HCT116 (cell line): ENCODE data around the gene GRIP2. TPM values are rescaled to one million over a fixed set of nuclear protein-coding genes. Genes with fewer than 3 reads are reported as not detected.

Source experiments
- ATAC-seq: fragments of 200-7000 bp; cut with Tn5 transposase; 2 replicates; pipeline ENCODE4 v1.9.1; 2020; ENCODE audit warnings: mild to moderate bottlenecking, moderate library complexity
- BruUV-seq: library from RNA; stranded (reverse); fragments of 400-500 nt; replicated peaks from 2 replicates; lab custom pipeline; 2021; lab: Mats Ljungman, UMichigan
- CTCF ChIA-PET: fragments of 300-600 bp; sonication (Branson Sonifier 250); formaldehyde crosslinking; loops from one replicate; lab custom pipeline; 2021; ENCODE audit warnings: antibody characterized with exemption; lab: Charles Lee
- POLR2A ChIA-PET: fragments of 300-600, 350-600 bp; sonication (Branson Sonifier 250); formaldehyde crosslinking; loops from one replicate; lab custom pipeline; 2021; ENCODE audit warnings: antibody characterized with exemption; lab: Charles Lee
- RAD21 ChIA-PET, 2 experiments: fragments of 300-600 bp; sonication (Branson Sonifier 250); formaldehyde crosslinking; loops; one replicate each; lab custom pipeline; 2023; ENCODE audit warnings: low total read pairs in 2 of 2; ENCODE audit not compliant: uncharacterized antibody in 2 of 2, unreplicated experiment in 2 of 2, low non-redundant PET in 1 of 2; lab: Charles Lee
- DNase-seq: peaks from one replicate; pipeline ENCODE4 v3.0.0-alpha.2; 2010; ENCODE audit warnings: low read depth, low spot score
- H2AFZ ChIP-seq: fragments of 200-600 bp; shearing (Covaris generic), sonication (generic); 2 replicates; pipeline ENCODE4 v1.6.1; 2017; ENCODE audit warnings: low read depth, mixed run types, mixed read lengths, antibody characterized with exemption, low read length; ENCODE audit not compliant: poor library complexity, severe bottlenecking
- H3K27ac ChIP-seq: 2 replicates; pipeline ENCODE4 v1.5.1; 2012; ENCODE audit warnings: low read depth, low read length
- H3K27me3 ChIP-seq: fragments of 200-600 bp; sonication (generic); 2 replicates; pipeline ENCODE4 v1.6.1; 2016; ENCODE audit warnings: mixed run types, low read length, mixed read lengths; ENCODE audit not compliant: insufficient read depth
- H3K36me3 ChIP-seq, 2 experiments: fragments of 200-500 bp in 1 of 2; fragments of 200-600 bp in 1 of 2; sonication (Bioruptor generic) in 1 of 2; sonication (generic) in 1 of 2; 2 replicates each; pipeline versions ENCODE4 v1.5.1 to v1.6.1; 2014 to 2016; ENCODE audit warnings: low read length in 2 of 2, inconsistent platforms in 1 of 2, mixed read lengths in 1 of 2, mixed run types in 1 of 2; ENCODE audit not compliant: insufficient read depth in 2 of 2, control insufficient read depth in 1 of 2
- H3K4me1 ChIP-seq, 2 experiments: fragments of 200-600 bp in 1 of 2; sonication (generic) in 1 of 2; 2 replicates each; pipeline versions ENCODE4 v1.5.1 to v1.6.1; 2012 to 2017; ENCODE audit warnings: low read length in 2 of 2, inconsistent platforms in 1 of 2, mild to moderate bottlenecking in 1 of 2, mixed read lengths in 1 of 2, mixed run types in 1 of 2, moderate library complexity in 1 of 2; ENCODE audit not compliant: insufficient read depth in 2 of 2, control insufficient read depth in 1 of 2
- H3K4me2 ChIP-seq: fragments of 200-600 bp; sonication (generic); 2 replicates; pipeline ENCODE4 v1.6.1; 2017; ENCODE audit warnings: mixed run types, low read length, mixed read lengths
- H3K4me3 ChIP-seq, 2 experiments: fragments of 200-600 bp in 1 of 2; sonication (generic) in 1 of 2; replicated peaks in 1 of 2; 2 replicates each; pipeline ENCODE4 v1.5.1; 2011 to 2016; ENCODE audit warnings: low read length in 2 of 2, control low read depth in 1 of 2, low read depth in 1 of 2, mild to moderate bottlenecking in 1 of 2, mixed read lengths in 1 of 2, mixed run types in 1 of 2
- H3K79me2 ChIP-seq: fragments of 200-600 bp; sonication (generic); 2 replicates; pipeline ENCODE4 v1.6.1; 2017; ENCODE audit warnings: mild to moderate bottlenecking, mixed run types, low read length, moderate library complexity, mixed read lengths; ENCODE audit not compliant: insufficient read depth
- H3K9ac ChIP-seq: fragments of 200-600 bp; sonication (generic); 2 replicates; pipeline ENCODE4 v1.6.1; 2016; ENCODE audit warnings: low read length, mixed read lengths
- H3K9me2 ChIP-seq: fragments of 200-600 bp; sonication (generic), shearing (Covaris generic); 2 replicates; pipeline ENCODE4 v1.6.1; 2017; ENCODE audit warnings: mixed run types, mild to moderate bottlenecking, moderate library complexity; ENCODE audit not compliant: insufficient read depth
- H3K9me3 ChIP-seq, 2 experiments: fragments of 200-500 bp in 1 of 2; fragments of 200-600 bp in 1 of 2; sonication (Bioruptor generic) in 1 of 2; sonication (generic) in 1 of 2; 2 replicates each; pipeline ENCODE4 v1.6.1; 2014 to 2017; ENCODE audit warnings: low read length in 2 of 2, mixed read lengths in 2 of 2, inconsistent platforms in 1 of 2, low read depth in 1 of 2, mild to moderate bottlenecking in 1 of 2, mixed run types in 1 of 2, moderate library complexity in 1 of 2; ENCODE audit not compliant: control insufficient read depth in 1 of 2, insufficient read depth in 1 of 2
- H4K20me1 ChIP-seq: fragments of 200-600 bp; sonication (generic), shearing (Covaris generic); 2 replicates; pipeline ENCODE4 v1.6.1; 2017; ENCODE audit warnings: mixed run types, mild to moderate bottlenecking, moderate library complexity; ENCODE audit not compliant: insufficient read depth
- CEBPB ChIP-seq: IDR thresholded peaks from 2 replicates; pipeline ENCODE4 v1.6.1; 2012; ENCODE audit warnings: low read depth
- CTCF ChIP-seq, 3 experiments: fragments of 200-600 bp in 1 of 3; sonication (generic) in 1 of 3; IDR thresholded peaks in 2 of 3; conservative IDR thresholded peaks in 1 of 3; 2 replicates each; pipeline ENCODE4 v1.5.1; 2012 to 2017; ENCODE audit warnings: low read depth in 2 of 3, low read length in 2 of 3, antibody characterized with exemption in 1 of 3, borderline replicate concordance in 1 of 3, control low read depth in 1 of 3, mild to moderate bottlenecking in 1 of 3, mixed read lengths in 1 of 3, mixed run types in 1 of 3, moderate library complexity in 1 of 3; ENCODE audit not compliant: insufficient read depth in 1 of 3
- EGR1 ChIP-seq: IDR thresholded peaks from 2 replicates; pipeline ENCODE4 v1.6.1; 2012; ENCODE audit warnings: low read depth
- ELF1 ChIP-seq: IDR thresholded peaks from 2 replicates; pipeline ENCODE4 v1.6.1; 2012; ENCODE audit warnings: low read depth, borderline replicate concordance
- EZH2 ChIP-seq: fragments of 200-600 bp; sonication (generic); IDR thresholded peaks from 2 replicates; pipeline ENCODE4 v1.6.1; 2017; ENCODE audit warnings: antibody characterized with exemption, mixed run types
- JUND ChIP-seq: IDR thresholded peaks from 2 replicates; pipeline ENCODE4 v1.6.1; 2012
- POLR2A ChIP-seq: IDR thresholded peaks from 2 replicates; pipeline ENCODE4 v1.7.0; 2011; ENCODE audit warnings: borderline replicate concordance; ENCODE audit not compliant: insufficient read depth, insufficient read length; ENCODE audit errors: extremely low read depth
- RAD21 ChIP-seq: IDR thresholded peaks from 2 replicates; pipeline ENCODE4 v1.6.1; 2012; ENCODE audit warnings: low read depth, mild to moderate bottlenecking
- SRF ChIP-seq: IDR thresholded peaks from 2 replicates; pipeline ENCODE4 v1.6.1; 2012; ENCODE audit warnings: low read depth
- TCF7L2 ChIP-seq: IDR thresholded peaks from 2 replicates; pipeline ENCODE4 v1.7.0; 2011; ENCODE audit warnings: borderline replicate concordance, inconsistent platforms; ENCODE audit not compliant: insufficient read depth, insufficient read length; ENCODE audit errors: extremely low read depth
- YY1 ChIP-seq: IDR thresholded peaks from 2 replicates; pipeline ENCODE4 v1.6.1; 2011; ENCODE audit warnings: low read length, low read depth, moderate library complexity, mild to moderate bottlenecking; ENCODE audit not compliant: insufficient replicate concordance; ENCODE audit errors: extremely low read depth
- intact Hi-C: fragments of 100-400 bp; cut with micrococcal nuclease; formaldehyde crosslinking; loops from 2 replicates; pipeline ENCODE4 v1.10.0; 2022
- total RNA-seq: library from RNA; stranded (reverse); gene quantifications from one replicate; pipeline ENCODE4 v1.2.1, GENCODE V29; 2021; ENCODE audit not compliant: unreplicated experiment

Gene GRIP2
- total RNA-seq, 1 experiment from 2014 or later = 0.34 TPM

DNA sequence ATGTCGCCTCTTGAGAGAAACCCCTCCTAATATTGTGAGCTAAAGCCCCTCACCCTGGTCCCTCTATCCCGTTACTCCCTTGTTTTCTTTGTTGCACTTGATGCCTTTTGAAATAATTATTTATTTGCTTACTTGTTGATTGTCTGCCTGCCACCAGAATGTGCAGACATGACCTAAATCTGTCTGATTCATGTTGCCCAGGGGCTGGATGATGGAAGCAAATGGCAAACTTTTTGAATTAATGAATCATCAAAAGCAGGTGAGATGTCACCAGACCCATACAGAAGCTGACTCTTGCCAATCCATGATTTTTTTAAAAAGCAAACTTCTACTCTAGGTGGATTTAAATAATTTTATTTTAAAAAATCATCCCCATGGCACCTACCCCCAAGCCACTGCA, 49.3 kb downstream of the GRIP2 start:
- ChIA-PET RAD21 (no interaction called here), POLR2A (no interaction called here), CTCF (no interaction called here)
- Histone ChIP-seq H3K27me3 (no peaks in the 10 kb centered on the region), H3K9ac (no peak overlapping the region), H2AFZ (no peak overlapping the region), H3K36me3 (peaks cover 3 to 4% of the 10 kb centered on the region in 2 experiments; a peak in 1 of 4 replicates), H3K79me2 (no peaks in the 10 kb centered on the region), H3K9me2 (no peaks in the 10 kb centered on the region), H4K20me1 (no peaks in the 10 kb centered on the region), H3K4me1 (no peaks in the 10 kb centered on the region), H3K4me2 (no peak overlapping the region), H3K27ac (no peak overlapping the region), H3K4me3 (no peak overlapping the region), H3K9me3 (no peaks in the 10 kb centered on the region)
- BruUV-seq = no TSS peak
- no peak for DNase-seq
- intact Hi-C loops = no loop called here
- TF ChIP-seq TCF7L2 = no peak
- TF ChIP-seq CTCF (IDR thresholded peaks at IDR 0.05 in 2 of 3, conservative IDR thresholded peaks at IDR 0.05 in 1 of 3; ENCODE audit: borderline replicate concordance in 1 of 3, insufficient read depth in 1 of 3, low read depth in 2 of 3, low read length in 2 of 3) = no peak
- no peak for TF ChIP-seq CEBPB
- TF ChIP-seq RAD21 = no peak
- TF ChIP-seq YY1 = no peak
- TF ChIP-seq JUND = no peak
- TF ChIP-seq POLR2A = no peak
- no peak for TF ChIP-seq SRF
- no peak for TF ChIP-seq EGR1
- TF ChIP-seq ELF1 = no peak
- no peak for TF ChIP-seq EZH2
- ATAC-seq = no peak
